Measurements from ENCODE around the gene NQO1. TPM values are rescaled to one million over a fixed set of nuclear protein-coding genes. Genes with fewer than 3 reads are reported as not detected.
A peak's percentile ranks its signal among the peaks of the same experiment; 100 is the strongest.

NQO1 gene
- total RNA-seq, 4 donors from 2014 or later = 14.7 to 23.8 (median 19.6) TPM

DNA sequence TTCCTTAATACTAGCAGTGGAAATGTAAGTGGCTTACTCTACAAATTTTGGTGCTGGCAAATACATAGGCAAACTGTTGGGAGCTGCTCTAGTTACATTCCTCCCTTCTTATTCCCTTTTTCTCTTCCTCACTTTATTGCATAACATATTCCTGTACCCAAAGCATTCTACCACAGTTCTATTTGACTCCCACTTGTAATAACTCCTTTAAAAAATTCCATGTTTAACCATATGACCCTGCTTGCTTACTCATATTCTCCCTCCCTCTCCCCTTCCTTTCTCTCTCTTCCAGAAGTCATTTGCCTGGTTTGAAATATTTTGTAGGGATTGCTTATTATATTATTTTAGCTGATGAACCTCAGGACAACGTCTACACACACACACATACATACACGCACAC is 22.7 kb downstream of the NQO1 start:
- no peaks in the 10 kb centered on the region for H3K36me3 ChIP-seq
- H3K4me3 ChIP-seq = no peak overlapping the region
- H3K27me3 ChIP-seq = no peaks in the 10 kb centered on the region
- no peaks in the 10 kb centered on the region for H3K4me1 ChIP-seq
- TF ChIP-seq POLR2A (IDR thresholded peaks at IDR 0.05) = no peak
- TF ChIP-seq, protein P1, sequence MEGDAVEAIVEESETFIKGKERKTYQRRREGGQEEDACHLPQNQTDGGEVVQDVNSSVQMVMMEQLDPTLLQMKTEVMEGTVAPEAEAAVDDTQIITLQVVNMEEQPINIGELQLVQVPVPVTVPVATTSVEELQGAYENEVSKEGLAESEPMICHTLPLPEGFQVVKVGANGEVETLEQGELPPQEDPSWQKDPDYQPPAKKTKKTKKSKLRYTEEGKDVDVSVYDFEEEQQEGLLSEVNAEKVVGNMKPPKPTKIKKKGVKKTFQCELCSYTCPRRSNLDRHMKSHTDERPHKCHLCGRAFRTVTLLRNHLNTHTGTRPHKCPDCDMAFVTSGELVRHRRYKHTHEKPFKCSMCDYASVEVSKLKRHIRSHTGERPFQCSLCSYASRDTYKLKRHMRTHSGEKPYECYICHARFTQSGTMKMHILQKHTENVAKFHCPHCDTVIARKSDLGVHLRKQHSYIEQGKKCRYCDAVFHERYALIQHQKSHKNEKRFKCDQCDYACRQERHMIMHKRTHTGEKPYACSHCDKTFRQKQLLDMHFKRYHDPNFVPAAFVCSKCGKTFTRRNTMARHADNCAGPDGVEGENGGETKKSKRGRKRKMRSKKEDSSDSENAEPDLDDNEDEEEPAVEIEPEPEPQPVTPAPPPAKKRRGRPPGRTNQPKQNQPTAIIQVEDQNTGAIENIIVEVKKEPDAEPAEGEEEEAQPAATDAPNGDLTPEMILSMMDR (IDR thresholded peaks at IDR 0.05) = no peak
- intact Hi-C loops (cut with DNase I; ENCODE audit: low total_unique reads) = loop anchor here (10.0 kb wide), 1 partner anchor 51 kb away; the partner anchor contains the start of gene NOB1
- H3K9me3 ChIP-seq = no peaks in the 10 kb centered on the region
- H3K27ac ChIP-seq = no peak overlapping the region
- DNase-seq = no peak

DNA sequence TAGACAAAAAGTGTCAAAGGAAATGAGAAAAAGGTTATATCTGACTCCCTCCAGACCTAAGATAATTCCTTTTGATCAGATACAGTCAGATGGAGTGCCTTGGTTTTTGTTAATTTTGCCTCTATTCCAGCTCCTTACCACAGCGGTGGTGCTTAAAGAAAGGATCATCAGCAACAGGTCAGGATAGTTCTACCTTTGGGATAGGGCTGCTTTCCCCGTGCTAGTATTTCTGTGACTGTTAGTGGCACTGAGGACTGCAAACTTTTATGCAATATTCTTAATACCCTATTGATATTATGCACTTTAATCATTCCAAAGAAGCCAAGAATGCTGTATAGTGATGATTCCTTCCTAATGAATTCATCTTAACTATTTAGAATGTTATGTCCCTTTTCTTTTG is 24.5 kb downstream of the NQO1 start:
- intact Hi-C loops (cut with DNase I; ENCODE audit: low total_unique reads) = loop anchor here (10.0 kb wide), 1 partner anchor 53 kb away; the partner anchor contains the start of gene NOB1
- Histone ChIP-seq H3K27ac (no peak overlapping the region), H3K36me3 (no peaks in the 10 kb centered on the region)

DNA sequence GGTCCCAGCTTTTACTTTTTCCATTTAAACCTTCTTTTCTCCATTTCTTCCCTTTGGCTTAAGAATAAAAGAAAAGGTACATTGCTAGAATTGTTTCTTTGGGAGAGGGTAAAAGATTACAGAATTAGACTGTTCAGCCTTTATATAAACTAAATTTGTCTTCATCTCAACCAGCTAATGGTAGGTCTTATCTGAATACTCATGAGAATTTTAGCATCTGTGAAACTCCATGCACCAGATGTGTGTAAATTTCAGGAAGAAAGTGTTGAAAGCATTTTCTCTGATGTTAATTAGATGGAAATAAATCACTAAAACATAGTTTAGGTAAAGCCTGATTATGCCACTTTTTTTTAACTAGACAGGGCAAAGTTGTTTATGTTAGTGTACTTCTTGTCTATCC is 24.9 kb downstream of the NQO1 start:
- intact Hi-C loops (cut with DNase I; ENCODE audit: low total_unique reads) = loop anchor here (10.0 kb wide), 1 partner anchor 53 kb away; the partner anchor contains the start of gene NOB1
- H3K4me1 ChIP-seq = no peaks in the 10 kb centered on the region
- no peak overlapping the region for H3K27ac ChIP-seq
- no peaks in the 10 kb centered on the region for H3K27me3 ChIP-seq
- TF ChIP-seq POLR2A (IDR thresholded peaks at IDR 0.05) = no peak
- TF ChIP-seq, protein P1 (IDR thresholded peaks at IDR 0.05) = no peak
- no peaks in the 10 kb centered on the region for H3K9me3 ChIP-seq
- no peak for DNase-seq
- no peaks in the 10 kb centered on the region for H3K36me3 ChIP-seq
- H3K4me3 ChIP-seq = no peak overlapping the region

More for the DNA sequence above, 24.5 kb downstream of the NQO1 start:
- no peaks in the 10 kb centered on the region for H3K4me1 ChIP-seq
- DNase-seq = no peak
- no peaks in the 10 kb centered on the region for H3K9me3 ChIP-seq
- TF ChIP-seq, protein P1 (IDR thresholded peaks at IDR 0.05) = no peak
- TF ChIP-seq POLR2A (IDR thresholded peaks at IDR 0.05) = no peak
- H3K27me3 ChIP-seq = no peaks in the 10 kb centered on the region
- no peak overlapping the region for H3K4me3 ChIP-seq

DNA sequence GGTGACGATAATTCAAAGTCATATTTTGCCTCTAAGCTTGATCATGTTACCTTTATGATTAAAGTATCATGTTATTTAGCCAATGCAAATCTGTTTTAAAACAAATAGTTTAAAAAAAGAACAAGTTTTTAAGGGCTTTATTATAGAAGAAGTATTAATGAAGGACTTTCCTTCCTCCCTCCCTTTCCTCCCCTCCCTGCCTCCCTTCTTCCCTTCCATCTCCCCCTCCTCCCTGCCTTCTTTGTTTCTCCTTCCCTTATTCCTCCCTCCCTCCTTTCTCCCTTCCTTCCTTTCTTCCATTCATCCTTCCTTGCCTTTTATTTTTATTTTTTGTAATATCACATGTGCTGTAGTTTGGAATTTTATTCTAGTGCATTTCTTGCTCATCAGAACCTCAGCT is 26.4 kb downstream of the NQO1 start:
- Histone ChIP-seq H3K9me3 (no peaks in the 10 kb centered on the region), H3K36me3 (no peaks in the 10 kb centered on the region), H3K27me3 (no peaks in the 10 kb centered on the region), H3K4me1 (no peaks in the 10 kb centered on the region), H3K27ac (no peak overlapping the region), H3K4me3 (no peak overlapping the region)
- intact Hi-C loops (cut with DNase I; ENCODE audit: low total_unique reads) = loop anchor here (10.0 kb wide), 1 partner anchor 55 kb away; the partner anchor contains the start of gene NOB1
- no peak for DNase-seq
- TF ChIP-seq POLR2A (IDR thresholded peaks at IDR 0.05) = no peak

DNA sequence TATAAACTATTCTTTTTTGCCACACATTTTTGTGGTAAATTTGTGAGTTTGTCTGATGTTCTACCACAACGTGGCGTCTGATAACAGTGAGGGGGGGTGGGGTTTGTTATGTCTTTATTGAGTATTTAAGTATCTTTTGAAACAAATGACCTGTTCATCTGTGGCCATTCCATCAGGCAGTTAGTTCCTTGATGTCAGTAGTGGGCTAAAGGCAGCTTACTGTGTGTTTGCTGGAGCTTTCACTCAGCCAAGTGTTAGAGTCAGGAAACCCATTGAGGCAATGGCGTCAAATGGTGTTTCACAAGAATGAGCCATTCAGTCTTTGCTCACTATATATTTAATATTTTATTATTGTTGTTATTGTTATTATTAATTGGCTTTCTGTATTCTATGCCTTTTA is 28.0 kb downstream of the NQO1 start:
- no peaks in the 10 kb centered on the region for H3K9me3 ChIP-seq
- no peak overlapping the region for H3K27ac ChIP-seq
- H3K27me3 ChIP-seq = no peaks in the 10 kb centered on the region
- DNase-seq = no peak
- no peak overlapping the region for H3K4me3 ChIP-seq
- TF ChIP-seq, protein P1 (IDR thresholded peaks at IDR 0.05) = no peak
- TF ChIP-seq POLR2A (IDR thresholded peaks at IDR 0.05) = no peak
- intact Hi-C loops (cut with DNase I; ENCODE audit: low total_unique reads) = no loop called here
- H3K36me3 ChIP-seq = no peaks in the 10 kb centered on the region
- peaks cover 0 to 1% of the 10 kb centered on the region in 2 donors for H3K4me1 ChIP-seq

DNA sequence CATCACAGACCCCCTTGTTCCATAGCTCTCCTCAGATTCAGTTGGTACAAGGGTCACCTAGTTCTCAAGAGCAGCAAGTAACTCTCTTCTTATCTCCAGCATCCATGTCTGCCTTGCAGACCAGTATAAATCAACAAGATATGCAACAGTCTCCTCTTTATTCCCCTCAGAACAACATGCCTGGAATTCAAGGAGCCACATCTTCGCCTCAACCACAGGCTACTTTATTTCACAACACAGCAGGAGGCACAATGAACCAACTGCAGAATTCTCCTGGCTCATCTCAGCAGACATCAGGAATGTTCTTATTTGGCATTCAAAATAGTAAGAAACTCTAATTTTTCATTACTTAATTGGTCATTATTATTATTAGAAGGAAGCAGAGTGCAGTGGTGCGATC is 32.4 kb downstream of the NQO1 start:
- Histone ChIP-seq H3K36me3 (no peaks in the 10 kb centered on the region), H3K27ac (peak overlapping the region in 1 of 2 donors; percentile 36)

More for the DNA sequence above, 32.4 kb downstream of the NQO1 start:
- Histone ChIP-seq H3K9me3 (no peaks in the 10 kb centered on the region), H3K27me3 (no peaks in the 10 kb centered on the region), H3K4me1 (peaks cover 0 to 6% of the 10 kb centered on the region in 2 donors), H3K4me3 (no peak overlapping the region)
- TF ChIP-seq, protein P1 (IDR thresholded peaks at IDR 0.05) = no peak
- TF ChIP-seq POLR2A (IDR thresholded peaks at IDR 0.05) = no peak
- no peak for DNase-seq
- intact Hi-C loops (cut with DNase I; ENCODE audit: low total_unique reads) = no loop called here

All from uterus (tissue), 4 donors.